ENCODE measurements around the gene PKP3. TPM values are rescaled to one million over a fixed set of nuclear protein-coding genes. Genes with fewer than 3 reads are reported as not detected.
"Not testable (repeated sequence)": the region's sequence is repeated elsewhere in the genome, so short reads cannot be mapped to it uniquely, and the experiment has no call there.

PKP3 gene
- total RNA-seq, 1 donor from 2014 or later = 0.26 TPM

DNA sequence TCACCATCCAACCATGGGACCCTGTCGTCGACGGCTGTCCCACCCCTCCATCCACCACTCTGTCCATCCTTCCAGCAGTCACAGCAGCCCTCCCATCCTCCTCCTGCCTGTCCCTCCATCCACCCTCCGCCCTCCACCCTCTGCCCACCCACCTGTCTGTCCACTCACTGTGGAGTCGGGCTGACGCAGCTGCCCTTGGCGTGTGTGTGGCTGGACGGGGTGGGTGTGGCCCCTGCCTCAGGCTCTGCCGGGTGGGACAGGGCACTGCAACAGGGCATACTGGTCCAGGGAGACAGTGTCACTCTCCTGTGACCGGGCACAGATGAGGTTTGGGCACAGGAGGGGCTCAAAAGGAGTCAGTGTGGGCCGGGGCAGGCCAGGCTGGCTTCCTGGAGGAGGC lies 1.9 kb downstream of the PKP3 start:
- no peak for DNase-seq (ENCODE audit: low read depth, low spot score)

DNA sequence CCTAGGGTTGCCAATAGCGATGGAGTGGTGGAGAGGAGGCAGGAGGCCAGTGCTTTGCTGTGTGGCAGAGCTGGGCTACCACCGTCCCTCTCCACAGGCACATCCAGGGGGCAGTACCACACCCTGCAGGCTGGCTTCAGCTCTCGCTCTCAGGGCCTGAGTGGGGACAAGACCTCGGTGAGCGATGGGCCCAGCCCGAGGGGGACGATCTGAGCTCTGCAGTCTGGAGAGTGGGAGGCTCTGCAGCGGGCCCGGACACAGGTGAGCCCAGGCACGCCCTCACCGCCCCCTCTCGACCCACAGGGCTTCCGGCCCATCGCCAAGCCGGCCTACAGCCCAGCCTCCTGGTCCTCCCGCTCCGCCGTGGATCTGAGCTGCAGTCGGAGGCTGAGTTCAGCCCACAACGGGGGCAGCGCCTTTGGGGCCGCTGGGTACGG lies 2.5 kb downstream of the PKP3 start:
- no peak for DNase-seq (ENCODE audit: low read depth, low spot score)

DNA sequence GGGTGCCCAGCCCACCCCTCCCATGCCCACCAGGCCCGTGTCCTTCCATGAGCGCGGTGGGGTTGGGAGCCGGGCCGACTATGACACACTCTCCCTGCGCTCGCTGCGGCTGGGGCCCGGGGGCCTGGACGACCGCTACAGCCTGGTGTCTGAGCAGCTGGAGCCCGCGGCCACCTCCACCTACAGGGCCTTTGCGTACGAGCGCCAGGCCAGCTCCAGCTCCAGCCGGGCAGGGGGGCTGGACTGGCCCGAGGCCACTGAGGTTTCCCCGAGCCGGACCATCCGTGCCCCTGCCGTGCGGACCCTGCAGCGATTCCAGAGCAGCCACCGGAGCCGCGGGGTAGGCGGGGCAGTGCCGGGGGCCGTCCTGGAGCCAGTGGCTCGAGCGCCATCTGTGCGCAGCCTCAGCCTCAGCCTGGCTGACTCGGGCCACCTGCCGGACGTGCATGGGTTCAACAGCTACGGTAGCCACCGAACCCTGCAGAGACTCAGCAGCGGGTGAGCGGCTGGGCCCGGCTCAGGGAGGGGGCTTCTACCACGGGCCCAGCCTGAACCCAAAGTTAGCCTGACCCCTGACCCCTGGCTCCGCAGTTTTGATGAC lies 3.0 kb downstream of the PKP3 start:
- DNase-seq (ENCODE audit: low read depth, low spot score) = no peak

DNA sequence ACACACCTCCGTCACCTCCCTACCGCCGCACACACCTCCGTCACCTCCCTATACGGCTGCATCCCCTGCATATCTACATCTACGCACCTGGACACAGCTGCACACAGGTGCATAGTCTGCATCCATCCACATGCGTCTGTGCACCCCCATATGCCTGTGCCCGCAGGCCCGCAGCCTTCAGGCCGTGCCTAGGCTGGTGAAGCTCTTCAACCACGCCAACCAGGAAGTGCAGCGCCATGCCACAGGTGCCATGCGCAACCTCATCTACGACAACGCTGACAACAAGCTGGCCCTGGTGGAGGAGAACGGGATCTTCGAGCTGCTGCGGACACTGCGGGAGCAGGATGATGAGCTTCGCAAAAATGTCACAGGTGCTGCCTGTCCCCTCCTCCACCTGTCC lies 4.8 kb downstream of the PKP3 start:
- DNase-seq (ENCODE audit: low read depth, low spot score) = no peak

DNA sequence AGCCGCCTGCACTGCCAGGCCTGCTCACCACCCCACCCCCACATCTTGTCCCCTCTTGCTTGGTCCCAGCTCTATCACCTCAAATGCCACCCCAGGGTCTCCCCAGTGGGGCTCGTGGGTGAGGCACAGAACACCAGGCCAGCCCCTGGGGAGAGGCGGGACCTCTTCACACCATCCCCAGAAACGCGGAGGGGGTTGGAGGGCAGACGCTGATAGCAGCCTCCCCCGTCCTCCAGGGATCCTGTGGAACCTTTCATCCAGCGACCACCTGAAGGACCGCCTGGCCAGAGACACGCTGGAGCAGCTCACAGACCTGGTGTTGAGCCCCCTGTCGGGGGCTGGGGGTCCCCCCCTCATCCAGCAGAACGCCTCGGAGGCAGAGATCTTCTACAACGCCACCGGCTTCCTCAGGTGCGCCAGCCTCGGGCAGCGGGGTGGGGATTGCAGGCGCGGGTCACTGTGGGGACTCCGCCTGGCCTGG lies 5.8 kb downstream of the PKP3 start:
- no peak for DNase-seq (ENCODE audit: low read depth, low spot score)

DNA sequence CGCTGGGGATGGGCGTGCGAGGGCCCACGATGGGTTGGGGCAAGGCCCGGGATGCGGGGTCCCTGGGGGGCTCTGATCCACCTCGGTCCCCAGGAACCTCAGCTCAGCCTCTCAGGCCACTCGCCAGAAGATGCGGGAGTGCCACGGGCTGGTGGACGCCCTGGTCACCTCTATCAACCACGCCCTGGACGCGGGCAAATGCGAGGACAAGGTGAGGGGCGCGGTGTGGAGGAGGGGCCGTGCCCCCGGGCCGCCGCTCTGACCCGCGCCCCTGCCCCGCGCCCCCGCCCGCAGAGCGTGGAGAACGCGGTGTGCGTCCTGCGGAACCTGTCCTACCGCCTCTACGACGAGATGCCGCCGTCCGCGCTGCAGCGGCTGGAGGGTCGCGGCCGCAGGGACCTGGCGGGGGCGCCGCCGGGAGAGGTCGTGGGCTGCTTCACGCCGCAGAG lies 6.3 kb downstream of the PKP3 start:
- no peak for DNase-seq (ENCODE audit: low read depth, low spot score)

DNA sequence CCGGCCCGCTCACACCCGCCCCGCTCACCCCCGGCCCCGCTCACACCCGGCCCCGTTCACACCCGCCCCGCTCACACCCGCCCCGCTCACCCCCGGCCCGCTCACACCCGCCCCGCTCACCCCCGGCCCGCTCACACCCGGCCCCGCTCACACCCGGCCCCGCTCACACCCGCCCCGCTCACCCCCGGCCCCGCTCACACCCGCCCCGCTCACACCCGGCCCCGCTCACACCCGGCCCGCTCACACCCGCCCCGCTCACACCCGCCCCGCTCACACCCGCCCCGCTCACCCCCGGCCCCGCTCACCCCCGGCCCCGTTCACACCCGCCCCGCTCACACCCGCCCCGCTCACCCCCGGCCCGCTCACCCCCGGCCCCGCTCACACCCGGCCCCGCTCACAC lies 7.2 kb downstream of the PKP3 start:
- DNase-seq (ENCODE audit: low read depth, low spot score) = not testable (repeated sequence)

DNA sequence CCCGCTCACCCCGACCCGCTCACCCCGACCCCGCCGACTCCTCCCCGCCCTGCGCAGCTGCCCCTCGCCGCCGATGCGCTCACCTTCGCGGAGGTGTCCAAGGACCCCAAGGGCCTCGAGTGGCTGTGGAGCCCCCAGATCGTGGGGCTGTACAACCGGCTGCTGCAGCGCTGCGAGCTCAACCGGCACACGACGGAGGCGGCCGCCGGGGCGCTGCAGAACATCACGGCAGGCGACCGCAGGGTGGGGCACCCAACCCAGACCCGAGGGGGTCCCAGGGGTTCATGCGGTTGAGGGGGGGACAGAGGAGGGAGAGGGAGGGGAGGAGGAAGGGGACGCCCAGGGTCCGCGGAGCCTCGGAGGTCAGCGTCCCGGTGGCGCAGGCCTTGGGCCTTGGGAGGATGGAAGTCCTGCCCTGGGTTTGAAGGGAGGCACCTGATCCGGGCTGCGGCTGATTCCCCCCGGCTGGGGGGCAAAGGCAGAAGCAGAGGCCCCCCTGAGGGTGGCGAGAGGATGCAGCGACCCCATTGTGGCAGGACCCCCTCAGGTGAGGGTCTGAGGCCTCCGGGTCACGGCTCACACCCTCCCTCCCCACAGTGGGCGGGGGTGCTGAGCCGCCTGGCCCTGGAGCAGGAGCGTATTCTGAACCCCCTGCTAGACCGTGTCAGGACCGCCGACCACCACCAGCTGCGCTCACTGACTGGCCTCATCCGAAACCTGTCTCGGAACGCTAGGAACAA lies 9.2 kb downstream of the PKP3 start:
- DNase-seq (ENCODE audit: low read depth, low spot score) = no peak

DNA sequence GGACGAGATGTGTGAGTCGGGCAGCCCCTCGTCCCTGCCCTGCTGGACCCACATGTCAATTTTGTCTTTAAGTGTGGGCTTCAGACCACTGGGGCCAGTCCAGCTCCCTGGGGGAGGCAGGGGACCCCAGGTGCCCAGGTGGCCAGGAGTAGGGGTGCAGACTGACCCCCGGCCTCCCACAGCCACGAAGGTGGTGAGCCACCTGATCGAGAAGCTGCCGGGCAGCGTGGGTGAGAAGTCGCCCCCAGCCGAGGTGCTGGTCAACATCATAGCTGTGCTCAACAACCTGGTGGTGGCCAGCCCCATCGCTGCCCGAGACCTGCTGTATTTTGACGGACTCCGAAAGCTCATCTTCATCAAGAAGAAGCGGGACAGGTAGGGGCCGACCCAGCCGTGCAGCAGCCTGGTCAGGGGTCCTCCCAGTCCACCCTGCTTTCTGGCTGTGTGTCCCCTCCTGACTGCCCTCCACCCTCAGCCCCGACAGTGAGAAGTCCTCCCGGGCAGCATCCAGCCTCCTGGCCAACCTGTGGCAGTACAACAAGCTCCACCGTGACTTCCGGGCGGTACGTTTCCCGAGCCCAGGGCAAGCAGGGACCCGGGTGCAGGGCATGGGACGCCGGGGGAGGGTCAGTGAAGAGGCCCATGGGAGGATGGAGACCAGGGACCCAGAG lies 9.9 kb downstream of the PKP3 start:
- no peak for DNase-seq (ENCODE audit: low read depth, low spot score)

DNA sequence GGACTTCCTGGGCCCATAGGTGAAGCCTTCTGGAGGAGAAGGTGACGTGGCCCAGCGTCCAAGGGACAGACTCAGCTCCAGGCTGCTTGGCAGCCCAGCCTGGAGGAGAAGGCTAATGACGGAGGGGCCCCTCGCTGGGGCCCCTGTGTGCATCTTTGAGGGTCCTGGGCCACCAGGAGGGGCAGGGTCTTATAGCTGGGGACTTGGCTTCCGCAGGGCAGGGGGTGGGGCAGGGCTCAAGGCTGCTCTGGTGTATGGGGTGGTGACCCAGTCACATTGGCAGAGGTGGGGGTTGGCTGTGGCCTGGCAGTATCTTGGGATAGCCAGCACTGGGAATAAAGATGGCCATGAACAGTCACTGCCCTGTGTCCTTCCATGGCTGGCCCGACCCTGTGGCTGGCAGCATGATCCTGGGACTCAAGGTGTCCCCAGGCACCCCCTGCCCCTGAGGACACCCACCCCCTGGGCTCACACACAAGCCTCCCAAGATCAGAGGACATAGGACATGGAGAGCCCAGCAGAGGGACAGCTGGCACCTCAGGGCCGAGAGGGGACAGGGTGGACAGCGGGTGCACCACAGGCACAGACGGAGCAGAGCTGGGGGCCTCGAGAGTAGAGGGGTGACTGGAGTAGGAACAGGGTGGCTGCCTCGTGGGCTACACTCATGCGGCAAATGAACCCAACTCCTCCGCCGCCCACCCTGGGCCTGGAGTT lies 10.7 kb downstream of the PKP3 start:
- DNase-seq (ENCODE audit: low read depth, low spot score) = no peak

DNA sequence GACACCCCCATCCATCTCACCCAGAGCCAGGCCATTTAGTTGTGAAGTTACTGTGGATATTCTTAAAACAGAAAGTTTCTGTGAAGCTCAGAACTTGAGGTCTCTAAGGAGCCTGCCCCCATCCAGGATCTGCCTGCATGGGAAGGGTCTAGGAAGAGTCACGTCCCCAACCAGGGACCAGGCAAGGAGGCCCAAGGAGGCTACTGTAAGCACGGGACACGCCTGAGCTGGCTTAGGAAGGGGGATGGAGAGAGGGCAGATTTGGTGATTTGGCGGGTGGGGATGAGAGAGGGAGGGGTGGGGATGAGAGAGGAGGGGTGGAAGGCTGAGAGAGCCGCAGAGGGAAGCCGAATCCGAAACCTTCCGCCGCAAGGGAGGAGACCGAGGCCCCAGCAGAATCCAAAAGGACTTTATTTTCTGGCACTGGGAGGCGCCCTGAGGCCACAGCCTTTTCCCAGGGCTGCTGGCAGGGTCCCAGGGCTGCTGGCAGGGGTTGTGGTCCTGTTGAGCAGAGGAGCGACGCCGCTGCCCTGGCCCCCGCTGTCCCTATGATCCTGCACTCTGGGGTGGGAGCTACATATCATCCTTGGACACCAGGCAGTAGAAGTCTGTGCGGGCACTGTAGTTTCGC lies 11.4 kb downstream of the PKP3 start:
- DNase-seq (ENCODE audit: low read depth, low spot score) = no peak

DNA sequence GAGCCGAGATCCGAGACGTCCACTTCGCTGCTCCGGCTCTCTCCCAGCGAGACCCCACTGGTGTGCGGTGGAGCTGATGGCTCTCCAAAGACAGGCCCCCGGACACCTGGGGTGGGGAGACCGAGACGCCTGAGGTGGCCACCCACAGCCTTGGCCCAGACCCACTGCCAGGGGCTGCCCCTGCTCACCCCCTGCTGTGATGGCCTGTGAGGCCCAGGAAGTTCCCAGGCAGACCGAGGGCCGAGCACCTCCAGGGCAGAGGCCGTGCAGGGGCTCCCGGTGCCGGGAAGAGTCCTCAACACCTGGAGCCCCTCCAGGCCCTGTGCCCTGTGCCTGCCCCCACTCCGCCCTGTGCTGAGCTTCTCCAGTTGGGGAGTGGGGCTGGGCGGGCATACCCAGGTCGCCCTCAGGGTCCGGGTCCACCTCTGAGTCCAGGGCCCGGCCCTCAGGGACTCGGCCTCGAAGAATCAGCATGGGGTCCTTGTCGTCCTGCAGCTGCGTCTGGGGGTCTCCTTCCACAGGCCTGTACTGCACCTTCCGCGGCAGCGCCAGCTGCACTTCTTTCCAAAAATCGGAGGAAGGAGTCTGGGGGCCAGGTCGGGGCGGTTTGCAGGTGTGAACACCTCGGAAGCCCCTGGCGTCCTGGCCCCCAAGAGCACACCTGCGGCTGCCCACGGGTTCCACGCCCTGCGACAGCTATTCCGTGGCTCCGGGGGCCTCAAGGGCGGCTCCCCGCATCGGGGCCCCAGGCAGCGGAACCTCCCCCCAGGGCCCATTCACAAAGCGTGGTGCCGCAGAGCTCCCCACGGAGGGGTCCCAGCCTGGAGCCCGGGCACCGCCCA lies 12.2 kb downstream of the PKP3 start:
- DNase-seq (ENCODE audit: low read depth, low spot score) = no peak

DNA sequence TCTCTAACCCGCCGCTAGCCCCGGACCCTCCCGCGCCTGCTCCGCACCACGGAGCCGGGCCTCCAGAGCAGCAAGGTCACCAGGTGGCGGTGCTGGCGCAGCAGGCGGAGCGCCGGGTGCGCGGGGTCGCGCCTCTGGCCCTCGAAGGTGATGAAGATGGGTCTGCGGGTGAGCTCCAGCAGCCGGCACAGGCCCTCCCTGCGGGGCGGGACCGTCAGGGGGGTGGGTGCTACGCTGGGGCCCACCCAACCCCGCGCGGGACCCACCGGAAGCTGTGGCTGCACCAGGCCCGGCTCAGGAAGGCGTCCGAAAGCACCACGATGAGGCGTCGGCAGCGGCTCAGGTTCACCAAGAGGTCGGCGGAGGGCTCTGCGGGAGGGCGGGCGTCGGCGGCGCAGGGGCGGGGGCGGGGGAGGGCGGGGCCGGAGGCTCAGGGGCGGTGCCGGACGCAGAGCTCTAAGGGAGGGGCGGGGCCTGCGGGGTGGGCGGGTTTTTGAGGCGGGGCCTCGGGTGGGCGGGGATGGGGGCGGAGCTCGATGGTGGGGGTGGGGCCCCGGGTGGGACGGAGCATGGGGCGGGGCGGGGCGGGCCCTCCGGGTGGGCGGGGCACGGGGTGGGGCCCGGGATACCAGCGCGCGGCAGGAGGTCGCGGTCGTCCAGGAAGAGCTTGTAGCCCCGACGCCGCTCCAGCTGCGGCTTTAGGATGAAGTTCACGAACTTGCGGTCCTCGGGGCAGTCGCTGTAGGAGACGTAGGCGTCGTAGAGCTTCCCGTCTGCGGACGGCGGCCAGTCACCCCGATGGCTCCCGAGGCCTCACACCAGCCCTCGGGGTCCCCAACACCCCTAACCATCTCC lies 13.0 kb downstream of the PKP3 start:
- DNase-seq (ENCODE audit: low read depth, low spot score) = no peak

DNA sequence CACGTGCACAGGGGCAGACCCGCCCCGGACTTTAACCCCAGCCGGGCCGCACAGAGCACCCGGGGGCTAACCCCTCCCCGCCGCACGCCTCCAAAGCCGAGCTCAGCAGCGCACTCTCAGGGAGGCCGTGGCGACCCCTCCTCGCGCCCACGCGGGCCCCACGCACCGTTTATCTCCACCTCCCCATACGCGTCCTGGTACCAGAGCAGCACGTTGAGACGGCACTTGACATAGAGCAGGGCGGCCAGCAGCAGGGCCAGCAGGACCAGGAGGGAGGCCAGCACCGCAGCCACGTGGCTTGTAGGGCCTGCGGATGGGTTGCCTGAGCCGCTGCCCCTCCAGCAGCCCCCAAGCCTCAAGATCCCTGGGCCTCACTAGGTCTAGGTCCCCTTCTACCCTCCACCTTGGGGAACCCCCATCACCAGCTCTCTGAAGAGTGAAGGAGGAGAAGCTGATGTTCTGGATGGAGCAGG lies 13.7 kb downstream of the PKP3 start:
- DNase-seq (ENCODE audit: low read depth, low spot score) = no peak

DNA sequence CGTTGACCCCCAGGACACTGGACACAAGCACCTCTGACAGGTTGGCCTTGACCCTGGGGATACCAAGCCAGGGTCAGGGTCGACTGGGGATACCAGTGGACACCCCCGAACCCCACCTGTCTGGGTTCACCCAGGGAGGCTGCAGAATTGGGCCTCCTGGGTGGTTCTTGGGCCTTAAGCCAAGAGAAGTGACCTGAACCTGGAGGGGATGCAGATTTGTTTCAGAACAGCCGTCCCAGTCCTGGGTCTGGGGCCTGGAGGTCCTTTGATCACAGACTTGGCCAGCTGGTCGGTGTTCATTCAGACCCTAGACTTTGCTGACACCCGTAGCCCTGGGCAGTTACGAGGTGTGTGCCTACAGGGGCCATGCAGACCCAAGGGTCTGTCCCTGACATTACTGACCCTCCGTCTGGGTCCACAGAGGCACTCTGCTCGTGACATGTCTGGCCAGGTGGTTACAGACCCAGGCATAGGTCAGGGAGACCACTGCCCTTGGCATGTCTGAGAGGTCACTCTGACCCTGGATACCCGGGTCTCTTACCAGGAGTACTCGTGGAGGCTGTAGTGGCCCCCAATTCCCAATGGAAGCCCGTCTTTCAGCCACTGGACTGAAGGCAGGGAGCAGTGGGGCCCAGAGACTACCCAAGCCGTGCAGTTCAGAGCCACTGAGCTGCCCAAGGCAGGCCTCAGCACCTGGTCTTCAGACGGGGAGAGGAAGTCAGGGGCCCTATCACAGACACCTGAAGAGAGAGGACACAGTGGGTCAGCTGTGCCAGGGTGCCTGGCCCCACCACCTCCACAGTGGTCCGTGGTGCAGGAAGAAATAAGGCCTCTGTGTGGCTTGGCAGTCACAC lies 14.4 kb downstream of the PKP3 start:
- no peak for DNase-seq (ENCODE audit: low read depth, low spot score)

DNA sequence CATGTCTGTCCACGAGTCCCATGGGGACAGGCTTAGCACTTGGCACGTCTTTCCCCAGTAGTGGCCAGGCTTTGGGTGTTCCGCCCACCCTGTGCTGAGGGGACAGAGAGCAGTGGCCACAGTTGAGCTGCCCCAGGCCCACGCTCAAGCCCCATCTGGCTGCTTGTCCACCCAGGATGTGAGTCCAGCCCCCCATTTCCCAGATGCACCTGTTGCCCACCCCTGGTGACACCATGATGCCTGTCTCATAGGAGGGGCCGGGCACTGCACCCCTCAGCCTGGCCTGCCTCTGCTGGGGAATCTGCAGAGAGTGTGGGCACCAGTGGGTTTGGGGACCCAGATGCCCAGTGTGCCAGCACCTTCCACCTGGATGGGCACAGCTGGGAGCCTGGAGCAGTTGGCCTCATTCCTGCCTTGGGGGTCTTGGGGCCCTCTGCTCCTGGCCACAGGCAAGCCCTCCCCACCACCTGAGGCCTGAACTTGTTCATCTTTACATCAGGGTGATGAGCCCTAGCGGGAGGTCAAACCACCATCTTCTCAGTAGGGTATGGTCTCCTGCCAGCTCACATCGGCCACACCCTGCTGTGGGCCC lies 15.1 kb downstream of the PKP3 start:
- DNase-seq (ENCODE audit: low read depth, low spot score) = no peak

DNA sequence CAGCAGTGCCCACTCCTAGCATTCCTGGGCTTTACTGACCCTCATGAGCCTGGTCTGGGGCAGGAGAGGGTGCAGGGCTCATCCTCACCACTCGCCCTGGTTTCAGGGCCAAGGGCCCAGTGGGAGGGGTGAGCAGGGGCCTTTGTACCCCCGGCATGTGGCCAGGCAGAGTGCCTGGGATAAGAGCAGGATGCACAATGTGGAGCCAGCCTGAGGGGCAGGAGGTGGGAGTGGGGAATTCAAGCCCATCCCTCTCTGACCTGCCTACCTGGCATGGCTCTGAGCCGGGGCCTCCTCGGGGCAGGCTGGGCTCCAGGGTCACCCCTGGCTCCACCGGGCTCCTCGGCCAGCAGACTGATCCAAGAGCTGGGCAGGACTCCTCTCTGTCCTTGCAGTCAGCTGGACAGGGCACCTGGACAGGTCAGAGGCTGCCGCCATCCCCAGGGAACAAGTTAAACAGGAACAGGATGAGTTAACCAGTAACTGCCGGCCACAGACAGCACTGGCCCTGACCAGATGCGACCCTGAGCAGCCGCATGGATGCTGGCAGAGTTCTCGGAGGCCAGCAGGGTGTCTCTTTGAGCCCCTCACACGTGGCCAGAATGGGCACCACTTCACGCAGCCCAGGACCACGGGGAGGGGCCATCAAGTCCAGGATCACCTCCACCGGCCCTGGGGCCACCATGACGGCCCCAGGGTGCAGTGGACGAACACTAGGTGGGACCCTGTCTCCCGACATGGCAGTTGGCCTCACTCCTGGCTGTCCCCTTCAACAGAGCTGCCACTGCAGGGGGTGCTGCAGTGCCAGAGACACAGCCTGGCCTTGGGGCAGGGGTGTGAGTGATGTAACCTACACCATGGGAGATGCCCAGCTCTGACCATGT lies 15.8 kb downstream of the PKP3 start:
- DNase-seq (ENCODE audit: low read depth, low spot score) = no peak
